Neural cell (in vitro differentiated cells): ENCODE results near the gene NRROS. TPM values are rescaled to one million over a fixed set of nuclear protein-coding genes. Genes with fewer than 3 reads are reported as not detected.

ENCODE experiments used
- H2AFZ ChIP-seq: fragments of 200-600, 300-800 bp; sonication (generic), shearing (Covaris generic); 2 replicates; pipeline ENCODE4 v1.6.0; 2014; ENCODE audit warnings: low read depth, mild to moderate bottlenecking, antibody characterized with exemption, low read length, moderate library complexity
- H3F3A ChIP-seq: fragments of 200-600 bp; shearing (Covaris generic); 2 replicates; pipeline ENCODE4 v1.6.1; 2016; ENCODE audit warnings: mild to moderate bottlenecking, moderate library complexity, mixed read lengths, antibody characterized with exemption, low read length; ENCODE audit not compliant: insufficient read depth, poor library complexity, severe bottlenecking
- H3K27ac ChIP-seq: fragments of 200-600, 300-800 bp; sonication (generic), shearing (Covaris generic); 2 replicates; pipeline ENCODE4 v1.5.1; 2014; ENCODE audit warnings: mild to moderate bottlenecking, low read length, moderate library complexity
- H3K27me3 ChIP-seq: fragments of 300-800, 200-600 bp; sonication (generic), shearing (Covaris generic); 2 replicates; pipeline ENCODE4 v1.6.0; 2014; ENCODE audit warnings: mild to moderate bottlenecking, low read depth, low read length, moderate library complexity; ENCODE audit not compliant: insufficient read depth
- H3K36me3 ChIP-seq: fragments of 300-800, 200-600 bp; sonication (generic), shearing (Covaris generic); 2 replicates; pipeline ENCODE4 v1.5.1; 2014; ENCODE audit warnings: mild to moderate bottlenecking, antibody characterized with exemption, low read length, moderate library complexity; ENCODE audit not compliant: insufficient read depth
- H3K4me2 ChIP-seq: fragments of 300-800, 200-600 bp; sonication (generic), shearing (Covaris generic); 2 replicates; pipeline ENCODE4 v1.6.0; 2014; ENCODE audit warnings: mild to moderate bottlenecking, low read length
- H3K4me3 ChIP-seq: fragments of 300-800, 200-600 bp; sonication (generic), shearing (Covaris generic); 2 replicates; pipeline ENCODE4 v1.5.1; 2014; ENCODE audit warnings: mild to moderate bottlenecking, low read length, moderate library complexity
- H3K79me2 ChIP-seq: fragments of 200-600 bp; shearing (Covaris generic); replicated peaks from 2 replicates; pipeline ENCODE4 v1.6.0; 2014; ENCODE audit warnings: mild to moderate bottlenecking, low read length, moderate library complexity; ENCODE audit not compliant: insufficient read depth
- H3K9ac ChIP-seq: fragments of 300-800, 200-600 bp; sonication (generic), shearing (Covaris generic); 2 replicates; pipeline ENCODE4 v1.6.1; 2016; ENCODE audit warnings: mild to moderate bottlenecking, low read length, mixed read lengths
- H3K9me2 ChIP-seq: fragments of 200-600 bp; shearing (Covaris generic); 2 replicates; pipeline ENCODE4 v1.6.1; 2016; ENCODE audit warnings: mild to moderate bottlenecking, low read length, mixed read lengths; ENCODE audit not compliant: insufficient read depth
- H3K9me3 ChIP-seq: fragments of 200-600, 300-800 bp; sonication (generic), shearing (Covaris generic); 2 replicates; pipeline ENCODE4 v1.6.1; 2016; ENCODE audit warnings: mild to moderate bottlenecking, mixed run types, low read length, moderate library complexity, mixed read lengths
- H4K20me1 ChIP-seq: fragments of 200-600 bp; shearing (Covaris generic); 2 replicates; pipeline ENCODE4 v1.6.1; 2016; ENCODE audit warnings: mild to moderate bottlenecking, mixed run types; ENCODE audit not compliant: insufficient read depth
- EP300 ChIP-seq: fragments of 450-650 bp; conservative IDR thresholded peaks from 2 replicates; pipeline ENCODE4 v1.6.1; 2014; ENCODE audit warnings: antibody characterized with exemption, mild to moderate bottlenecking, moderate library complexity; ENCODE audit not compliant: poor library complexity, severe bottlenecking
- EZH2 ChIP-seq: fragments of 200-600, 300-800 bp; shearing (Covaris generic), sonication (generic); IDR thresholded peaks from 2 replicates; pipeline ENCODE4 v1.6.1; 2014; ENCODE audit warnings: antibody characterized with exemption, low read length, borderline replicate concordance, mild to moderate bottlenecking; ENCODE audit not compliant: insufficient read depth, poor library complexity, severe bottlenecking
- MXI1 ChIP-seq: fragments of 450-650 bp; conservative IDR thresholded peaks from 2 replicates; pipeline ENCODE4 v1.6.1; 2014; ENCODE audit warnings: antibody characterized with exemption, mild to moderate bottlenecking; ENCODE audit not compliant: poor library complexity, severe bottlenecking
- POLR2AphosphoS5 ChIP-seq: IDR thresholded peaks from 2 replicates; pipeline ENCODE4 v1.6.1; 2012
- RAD21 ChIP-seq: fragments of 450-650 bp; conservative IDR thresholded peaks from 2 replicates; pipeline ENCODE4 v1.6.1; 2014; ENCODE audit warnings: antibody characterized with exemption, mild to moderate bottlenecking, moderate library complexity
- SMC3 ChIP-seq: fragments of 450-650 bp; conservative IDR thresholded peaks from 2 replicates; pipeline ENCODE4 v1.6.1; 2014; ENCODE audit warnings: antibody characterized with exemption, mild to moderate bottlenecking, moderate library complexity; ENCODE audit not compliant: poor library complexity
- TAF1 ChIP-seq: IDR thresholded peaks from 2 replicates; pipeline ENCODE4 v1.6.1; 2012; ENCODE audit warnings: low read depth
- polyA plus RNA-seq: library from polyadenylated mRNA; depleted of rRNA; stranded (reverse); fragments of >200 nt; gene quantifications from 2 replicates; pipeline ENCODE4 v1.2.3, GENCODE V29; 2014
- TF ChIP-seq, protein P1 (sequence below): IDR thresholded peaks from 2 replicates; pipeline ENCODE4 v1.6.1; 2012; ENCODE audit warnings: borderline replicate concordance
- TF ChIP-seq, protein P2 (sequence below): fragments of 450-650 bp; IDR thresholded peaks from 2 replicates; pipeline ENCODE4 v1.5.1; 2014; ENCODE audit warnings: antibody characterized with exemption, mild to moderate bottlenecking, moderate library complexity; ENCODE audit not compliant: poor library complexity, severe bottlenecking

Gene NRROS
- polyA plus RNA-seq, 1 donor from 2014 or later: not detected

DNA sequence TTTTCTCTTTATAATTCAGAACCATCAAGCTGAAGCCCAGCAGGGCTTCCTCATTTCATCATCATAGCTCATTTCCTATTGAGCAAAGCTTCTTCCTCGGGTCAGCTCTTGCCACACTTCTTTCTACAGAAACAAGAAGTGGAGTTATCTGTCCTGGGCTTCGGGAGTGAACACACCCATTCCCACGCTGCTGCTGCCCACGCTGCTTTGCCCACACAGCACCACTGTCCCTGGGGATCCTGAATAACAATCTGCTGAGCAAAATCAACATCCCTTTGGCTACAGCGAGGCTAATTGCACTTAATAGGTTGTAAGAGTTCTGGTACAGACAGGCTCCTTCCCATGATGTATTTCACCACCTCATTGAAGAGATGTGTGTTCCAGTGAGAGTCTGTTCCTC is 48.9 kb downstream of the NRROS start:
- TF ChIP-seq, protein P1, sequence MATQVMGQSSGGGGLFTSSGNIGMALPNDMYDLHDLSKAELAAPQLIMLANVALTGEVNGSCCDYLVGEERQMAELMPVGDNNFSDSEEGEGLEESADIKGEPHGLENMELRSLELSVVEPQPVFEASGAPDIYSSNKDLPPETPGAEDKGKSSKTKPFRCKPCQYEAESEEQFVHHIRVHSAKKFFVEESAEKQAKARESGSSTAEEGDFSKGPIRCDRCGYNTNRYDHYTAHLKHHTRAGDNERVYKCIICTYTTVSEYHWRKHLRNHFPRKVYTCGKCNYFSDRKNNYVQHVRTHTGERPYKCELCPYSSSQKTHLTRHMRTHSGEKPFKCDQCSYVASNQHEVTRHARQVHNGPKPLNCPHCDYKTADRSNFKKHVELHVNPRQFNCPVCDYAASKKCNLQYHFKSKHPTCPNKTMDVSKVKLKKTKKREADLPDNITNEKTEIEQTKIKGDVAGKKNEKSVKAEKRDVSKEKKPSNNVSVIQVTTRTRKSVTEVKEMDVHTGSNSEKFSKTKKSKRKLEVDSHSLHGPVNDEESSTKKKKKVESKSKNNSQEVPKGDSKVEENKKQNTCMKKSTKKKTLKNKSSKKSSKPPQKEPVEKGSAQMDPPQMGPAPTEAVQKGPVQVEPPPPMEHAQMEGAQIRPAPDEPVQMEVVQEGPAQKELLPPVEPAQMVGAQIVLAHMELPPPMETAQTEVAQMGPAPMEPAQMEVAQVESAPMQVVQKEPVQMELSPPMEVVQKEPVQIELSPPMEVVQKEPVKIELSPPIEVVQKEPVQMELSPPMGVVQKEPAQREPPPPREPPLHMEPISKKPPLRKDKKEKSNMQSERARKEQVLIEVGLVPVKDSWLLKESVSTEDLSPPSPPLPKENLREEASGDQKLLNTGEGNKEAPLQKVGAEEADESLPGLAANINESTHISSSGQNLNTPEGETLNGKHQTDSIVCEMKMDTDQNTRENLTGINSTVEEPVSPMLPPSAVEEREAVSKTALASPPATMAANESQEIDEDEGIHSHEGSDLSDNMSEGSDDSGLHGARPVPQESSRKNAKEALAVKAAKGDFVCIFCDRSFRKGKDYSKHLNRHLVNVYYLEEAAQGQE: no peak
- TF ChIP-seq EZH2 (no peak), EP300 (no peak), TAF1 (no peak), SMC3 (no peak), MXI1 (no peak), RAD21 (no peak), POLR2AphosphoS5 (no peak)
- TF ChIP-seq, protein P2, sequence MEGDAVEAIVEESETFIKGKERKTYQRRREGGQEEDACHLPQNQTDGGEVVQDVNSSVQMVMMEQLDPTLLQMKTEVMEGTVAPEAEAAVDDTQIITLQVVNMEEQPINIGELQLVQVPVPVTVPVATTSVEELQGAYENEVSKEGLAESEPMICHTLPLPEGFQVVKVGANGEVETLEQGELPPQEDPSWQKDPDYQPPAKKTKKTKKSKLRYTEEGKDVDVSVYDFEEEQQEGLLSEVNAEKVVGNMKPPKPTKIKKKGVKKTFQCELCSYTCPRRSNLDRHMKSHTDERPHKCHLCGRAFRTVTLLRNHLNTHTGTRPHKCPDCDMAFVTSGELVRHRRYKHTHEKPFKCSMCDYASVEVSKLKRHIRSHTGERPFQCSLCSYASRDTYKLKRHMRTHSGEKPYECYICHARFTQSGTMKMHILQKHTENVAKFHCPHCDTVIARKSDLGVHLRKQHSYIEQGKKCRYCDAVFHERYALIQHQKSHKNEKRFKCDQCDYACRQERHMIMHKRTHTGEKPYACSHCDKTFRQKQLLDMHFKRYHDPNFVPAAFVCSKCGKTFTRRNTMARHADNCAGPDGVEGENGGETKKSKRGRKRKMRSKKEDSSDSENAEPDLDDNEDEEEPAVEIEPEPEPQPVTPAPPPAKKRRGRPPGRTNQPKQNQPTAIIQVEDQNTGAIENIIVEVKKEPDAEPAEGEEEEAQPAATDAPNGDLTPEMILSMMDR: no peak
- Histone ChIP-seq H3K9ac (no peak overlapping the region), H2AFZ (no peak overlapping the region)

GRCh38 chr3:196689941-196690660 is 50.6 kb downstream of the NRROS start:
- Histone ChIP-seq H3F3A (no peaks in the 10 kb centered on the region), H3K27me3 (no peaks in the 10 kb centered on the region), H3K4me2 (no peak overlapping the region), H3K9ac (no peak overlapping the region), H3K4me3 (no peak overlapping the region), H3K27ac (no peak overlapping the region), H3K36me3 (no peaks in the 10 kb centered on the region), H2AFZ (no peak overlapping the region), H4K20me1 (no peaks in the 10 kb centered on the region), H3K9me3 (no peaks in the 10 kb centered on the region), H3K79me2 (no peaks in the 10 kb centered on the region), H3K9me2 (no peaks in the 10 kb centered on the region)
- TF ChIP-seq RAD21 (no peak), TAF1 (no peak), POLR2AphosphoS5 (no peak), MXI1 (no peak), EZH2 (no peak), EP300 (no peak), SMC3 (no peak)
- TF ChIP-seq, protein P1: no peak
- TF ChIP-seq, protein P2: no peak

More for the DNA sequence above, 48.9 kb downstream of the NRROS start:
- Histone ChIP-seq H3K36me3 (no peaks in the 10 kb centered on the region), H3F3A (no peaks in the 10 kb centered on the region), H3K27me3 (no peaks in the 10 kb centered on the region), H4K20me1 (no peaks in the 10 kb centered on the region), H3K27ac (no peak overlapping the region), H3K4me3 (no peak overlapping the region), H3K4me2 (no peak overlapping the region), H3K9me2 (no peaks in the 10 kb centered on the region), H3K9me3 (no peaks in the 10 kb centered on the region), H3K79me2 (no peaks in the 10 kb centered on the region)
